Kidney (tissue), 14 donors: ENCODE measurements around the gene AMPH. TPM values are rescaled to one million over a fixed set of nuclear protein-coding genes. Genes with fewer than 3 reads are reported as not detected.
"Not testable (repeated sequence)": the region's sequence is repeated elsewhere in the genome, so short reads cannot be mapped to it uniquely, and the experiment has no call there.

Source experiments
- DNase-seq, 5 donors: peaks; one replicate each; pipeline ENCODE4 v3.0.0-alpha.2; 2013 to 2020
- FAIRE-seq: peaks from 2 replicates; lab custom pipeline; 2012; peaks lifted over from hg19 to GRCh38; lab: Jason Lieb, UNC
- H3K27ac ChIP-seq, 2 donors: one replicate each; pipeline ENCODE4 v1.7.0; 2013; ENCODE audit warnings: low read depth in 2 of 2, low read length in 2 of 2, inconsistent platforms in 1 of 2
- H3K27me3 ChIP-seq: one replicate; pipeline ENCODE4 v1.7.1; 2013; ENCODE audit warnings: low read length, inconsistent platforms; ENCODE audit not compliant: control insufficient read depth, insufficient read depth
- H3K36me3 ChIP-seq, 3 donors: one replicate each; pipeline versions ENCODE4 v1.7.0 to v1.7.1; 2013; ENCODE audit warnings: low read length in 3 of 3, control low read depth in 1 of 3, inconsistent platforms in 1 of 3; ENCODE audit not compliant: insufficient read depth in 3 of 3, control insufficient read depth in 2 of 3
- H3K4me1 ChIP-seq, 3 donors: one replicate each; pipeline versions ENCODE4 v1.7.0 to v1.7.1; 2013; ENCODE audit warnings: low read length in 3 of 3, inconsistent platforms in 1 of 3, low read depth in 1 of 3; ENCODE audit not compliant: control insufficient read depth in 2 of 3, insufficient read depth in 2 of 3
- H3K4me3 ChIP-seq, 3 donors: one replicate each; pipeline versions ENCODE4 v1.7.0 to v1.8.1; 2013; ENCODE audit warnings: low read length in 3 of 3, control low read depth in 1 of 3, inconsistent platforms in 1 of 3
- H3K9ac ChIP-seq, 3 donors: one replicate each; pipeline versions ENCODE4 v1.7.0 to v1.7.1; 2013; ENCODE audit warnings: low read length in 3 of 3, control low read depth in 1 of 3, inconsistent platforms in 1 of 3
- H3K9me3 ChIP-seq, 3 donors: one replicate each; pipeline versions ENCODE4 v1.7.0 to v1.7.1; 2013; ENCODE audit warnings: low read length in 3 of 3, control low read depth in 1 of 3, inconsistent platforms in 1 of 3; ENCODE audit not compliant: control insufficient read depth in 2 of 3, insufficient read depth in 1 of 3
- intact Hi-C: fragments of 100-400 bp; cut with DNase I; formaldehyde crosslinking; loops from one replicate; pipeline ENCODE4 v1.11.1; 2022
- polyA plus RNA-seq: library from polyadenylated mRNA; stranded (reverse); fragments of 350-450 nt; fragmentation: Illumina TruSeq; extraction: RNeasy Lipid Tissue Mini Kit (QIAGEN cat#74804); gene quantifications from one replicate; pipeline ENCODE4 v1.2.3, GENCODE V29; 2014; ENCODE audit warnings: low read depth, low replicate concordance; ENCODE audit not compliant: insufficient read depth
- total RNA-seq: library from RNA; stranded (reverse); fragmentation: NEBNext Ultra II Directional; extraction: Animal tissue kit (Norgen Biotek cat#: 25700); gene quantifications from one replicate; pipeline ENCODE4 v1.2.1, GENCODE V29; 2021
- TF ChIP-seq, protein P1 (sequence below): IDR thresholded peaks from 3 replicates; pipeline ENCODE4 v1.5.1; 2012; ENCODE audit warnings: mild to moderate bottlenecking, moderate library complexity, borderline replicate concordance; ENCODE audit not compliant: insufficient read depth; ENCODE audit errors: extremely low read depth
- donor health status: control.
- donor health status: control.
- donor health status: control.
- donor health status: control.
- donor health status: control.
- donor health status: DM: yes; HTN: yes; CAD: no.
- donor health status: Normal renal cell carcinoma (clear cell type).

Gene AMPH
- total and polyA plus RNA-seq, 2 donors from 2014 or later: 1.2 to 1.4 TPM

DNA sequence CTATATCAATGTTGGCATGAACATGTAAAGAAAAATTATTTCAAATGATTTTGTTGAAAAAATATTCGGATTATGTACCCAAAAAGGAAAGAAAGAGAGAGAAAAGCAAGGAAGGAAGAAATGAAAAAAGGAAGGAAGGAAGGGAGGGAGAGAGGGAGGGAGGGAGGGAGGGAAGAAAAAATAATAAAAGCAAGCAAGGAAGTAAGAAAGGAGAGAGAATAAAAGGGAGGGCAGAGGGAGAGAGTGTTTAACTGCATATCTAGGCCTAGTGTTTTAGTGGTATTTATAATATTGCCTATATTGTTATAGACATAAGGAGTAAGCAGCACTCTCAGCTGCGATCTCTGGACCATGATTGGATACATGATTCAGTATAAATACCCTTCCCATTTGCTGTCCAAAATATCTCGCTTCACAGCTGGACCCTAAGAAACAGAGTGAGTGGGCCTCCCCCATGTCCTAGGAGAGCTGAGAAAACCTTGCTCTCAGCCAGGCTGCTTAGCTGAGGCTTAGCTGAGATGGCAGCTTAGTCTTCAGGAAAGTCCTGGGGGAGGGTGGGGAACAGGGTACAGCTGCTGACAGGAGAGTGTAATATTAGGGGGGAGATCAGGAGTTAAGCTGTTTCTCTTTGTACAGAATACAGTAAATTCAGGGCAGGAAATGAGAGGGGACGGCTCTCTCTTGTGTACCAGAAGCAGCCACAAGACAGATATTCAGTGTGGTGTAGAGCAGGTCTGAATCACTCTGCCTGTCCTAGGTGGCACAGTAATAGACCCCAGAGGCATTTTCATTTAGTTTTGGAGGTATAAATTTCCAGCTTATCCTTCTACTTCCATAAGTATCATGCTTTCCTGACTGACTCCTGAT, 291.0 kb downstream of the AMPH start:
- no peaks in the 10 kb centered on the region for H3K4me1 ChIP-seq

DNA sequence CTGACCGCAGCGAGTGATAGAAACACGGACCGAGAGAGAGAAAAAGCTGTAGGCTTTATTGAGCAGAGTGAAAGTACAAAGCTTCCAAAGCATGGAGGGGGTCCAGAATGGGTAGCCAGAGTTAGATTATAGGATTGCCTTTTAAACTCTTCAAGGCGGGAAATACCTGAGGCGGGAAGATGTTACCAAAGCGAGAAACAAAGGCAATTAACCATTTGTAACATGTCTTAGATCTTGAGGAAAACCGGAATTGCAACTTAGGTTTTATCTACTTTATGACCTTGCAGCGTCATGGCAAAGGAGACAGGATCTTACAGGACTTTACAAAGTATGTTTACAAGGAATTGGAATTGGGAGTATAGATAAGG, 295.0 kb downstream of the AMPH start:
- H3K27me3 ChIP-seq, H3K36me3 ChIP-seq, H3K9ac ChIP-seq, intact Hi-C loops, DNase-seq, H3K9me3 ChIP-seq, FAIRE-seq, H3K27ac ChIP-seq, H3K4me3 ChIP-seq, H3K4me1 ChIP-seq: not testable (repeated sequence)

More for the DNA sequence above, 291.0 kb downstream of the AMPH start:
- TF ChIP-seq, protein P1, sequence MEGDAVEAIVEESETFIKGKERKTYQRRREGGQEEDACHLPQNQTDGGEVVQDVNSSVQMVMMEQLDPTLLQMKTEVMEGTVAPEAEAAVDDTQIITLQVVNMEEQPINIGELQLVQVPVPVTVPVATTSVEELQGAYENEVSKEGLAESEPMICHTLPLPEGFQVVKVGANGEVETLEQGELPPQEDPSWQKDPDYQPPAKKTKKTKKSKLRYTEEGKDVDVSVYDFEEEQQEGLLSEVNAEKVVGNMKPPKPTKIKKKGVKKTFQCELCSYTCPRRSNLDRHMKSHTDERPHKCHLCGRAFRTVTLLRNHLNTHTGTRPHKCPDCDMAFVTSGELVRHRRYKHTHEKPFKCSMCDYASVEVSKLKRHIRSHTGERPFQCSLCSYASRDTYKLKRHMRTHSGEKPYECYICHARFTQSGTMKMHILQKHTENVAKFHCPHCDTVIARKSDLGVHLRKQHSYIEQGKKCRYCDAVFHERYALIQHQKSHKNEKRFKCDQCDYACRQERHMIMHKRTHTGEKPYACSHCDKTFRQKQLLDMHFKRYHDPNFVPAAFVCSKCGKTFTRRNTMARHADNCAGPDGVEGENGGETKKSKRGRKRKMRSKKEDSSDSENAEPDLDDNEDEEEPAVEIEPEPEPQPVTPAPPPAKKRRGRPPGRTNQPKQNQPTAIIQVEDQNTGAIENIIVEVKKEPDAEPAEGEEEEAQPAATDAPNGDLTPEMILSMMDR: no peak
- Histone ChIP-seq H3K4me3 (no peak overlapping the region), H3K9me3 (no peaks in the 10 kb centered on the region), H3K27me3 (no peaks in the 10 kb centered on the region), H3K27ac (no peak overlapping the region), H3K36me3 (no peaks in the 10 kb centered on the region), H3K9ac (no peak overlapping the region)
- DNase-seq (peak in 2 of 5 donors; percentile 22 to 40), FAIRE-seq (no peak)
- intact Hi-C loops: no loop called here

DNA sequence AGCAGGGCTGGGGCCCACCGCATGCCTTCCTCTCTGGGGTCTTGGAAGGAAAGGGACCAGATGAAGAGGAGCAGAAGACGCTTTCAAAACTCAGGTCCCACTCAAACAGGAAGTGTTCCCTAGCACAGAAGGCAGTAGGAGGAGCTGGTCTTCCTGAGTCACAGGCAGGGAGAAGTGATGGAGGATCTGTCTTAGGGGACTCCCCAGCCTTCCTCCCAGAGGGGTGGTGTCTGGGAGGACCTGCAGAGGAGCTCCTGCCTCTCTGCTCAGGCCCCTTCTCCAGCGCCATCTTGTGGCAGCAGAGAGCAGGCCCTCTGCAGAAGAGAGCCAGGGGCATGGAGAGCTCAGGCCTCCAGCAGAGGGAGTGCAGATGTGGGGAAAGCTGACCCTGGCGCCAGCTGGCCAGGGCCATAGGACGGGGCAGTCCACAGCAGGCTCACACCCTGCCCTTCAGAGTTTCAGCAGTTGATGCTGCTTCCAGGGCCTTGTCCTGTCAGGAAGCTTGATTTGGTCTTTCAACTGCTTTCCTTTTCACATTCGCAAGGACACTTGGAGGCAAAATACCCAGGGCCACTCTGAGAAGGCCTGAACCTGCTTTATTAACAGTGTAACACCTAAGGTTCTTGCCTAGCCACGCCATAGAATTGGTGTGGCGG, 295.6 kb downstream of the AMPH start:
- H3K9me3 ChIP-seq: no peaks in the 10 kb centered on the region
- DNase-seq: peak; percentile 88 to 93 (median 90)
- TF ChIP-seq, protein P1: peak; percentile 83
- no peak overlapping the region for H3K27ac ChIP-seq
- FAIRE-seq: no peak
- H3K4me3 ChIP-seq: no peak overlapping the region
- intact Hi-C loops: no loop called here
- no peaks in the 10 kb centered on the region for H3K4me1 ChIP-seq
- H3K27me3 ChIP-seq: no peaks in the 10 kb centered on the region
- no peaks in the 10 kb centered on the region for H3K36me3 ChIP-seq
- no peak overlapping the region for H3K9ac ChIP-seq

DNA sequence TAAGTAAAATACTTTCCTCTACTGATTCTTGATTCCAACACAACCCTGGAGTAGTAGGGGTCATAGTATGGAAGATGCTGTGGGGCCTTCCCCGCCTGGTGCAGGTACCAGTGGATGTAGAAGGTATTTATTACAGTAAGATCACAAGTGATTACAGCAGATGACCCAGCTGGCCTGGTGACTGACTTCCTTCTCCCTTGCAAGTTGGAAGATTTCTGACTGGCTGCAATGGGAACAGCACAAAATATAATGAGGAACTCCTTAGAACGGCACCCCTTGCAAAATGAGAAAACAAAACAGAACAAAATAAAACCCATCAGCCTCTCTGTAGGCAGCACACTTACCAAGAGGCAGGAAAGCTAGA, 296.1 kb downstream of the AMPH start:
- H3K4me3 ChIP-seq: no peak overlapping the region
- no peak overlapping the region for H3K9ac ChIP-seq
- no peaks in the 10 kb centered on the region for H3K36me3 ChIP-seq
- TF ChIP-seq, protein P1: no peak
- H3K4me1 ChIP-seq: no peaks in the 10 kb centered on the region
- FAIRE-seq (no peak), DNase-seq (no peak)
- no peak overlapping the region for H3K27ac ChIP-seq
- no peaks in the 10 kb centered on the region for H3K27me3 ChIP-seq
- no peaks in the 10 kb centered on the region for H3K9me3 ChIP-seq
- intact Hi-C loops: no loop called here
